Lower leg skin (tissue), 3 donors: ENCODE measurements around the gene HDAC4.

Experiments used
- CTCF ChIP-seq, 3 donors: fragments of 450-650 bp; IDR thresholded peaks; one replicate each; pipeline ENCODE4 v1.5.1; 2016; ENCODE audit warnings: antibody characterized with exemption in 3 of 3, mild to moderate bottlenecking in 3 of 3, moderate library complexity in 2 of 3
- POLR2A ChIP-seq, 2 donors: fragments of 450-650 bp; IDR thresholded peaks; one replicate each; pipeline ENCODE4 v1.6.1; 2016 to 2017; ENCODE audit warnings: antibody characterized with exemption in 2 of 2, mild to moderate bottlenecking in 1 of 2, moderate library complexity in 1 of 2

- TF ChIP-seq CTCF (IDR thresholded peaks at IDR 0.05) (no peak), POLR2A (IDR thresholded peaks at IDR 0.05) (no peak)
These were observed 286.7 kb downstream of the HDAC4 start for GRCh38 chr2:239114119-239114581.
